ENCODE data around the gene USP11.

GRCh38 chrX:47209508-47210238, 23.1 kb upstream of the USP11 start:
- TF ChIP-seq, protein P1, sequence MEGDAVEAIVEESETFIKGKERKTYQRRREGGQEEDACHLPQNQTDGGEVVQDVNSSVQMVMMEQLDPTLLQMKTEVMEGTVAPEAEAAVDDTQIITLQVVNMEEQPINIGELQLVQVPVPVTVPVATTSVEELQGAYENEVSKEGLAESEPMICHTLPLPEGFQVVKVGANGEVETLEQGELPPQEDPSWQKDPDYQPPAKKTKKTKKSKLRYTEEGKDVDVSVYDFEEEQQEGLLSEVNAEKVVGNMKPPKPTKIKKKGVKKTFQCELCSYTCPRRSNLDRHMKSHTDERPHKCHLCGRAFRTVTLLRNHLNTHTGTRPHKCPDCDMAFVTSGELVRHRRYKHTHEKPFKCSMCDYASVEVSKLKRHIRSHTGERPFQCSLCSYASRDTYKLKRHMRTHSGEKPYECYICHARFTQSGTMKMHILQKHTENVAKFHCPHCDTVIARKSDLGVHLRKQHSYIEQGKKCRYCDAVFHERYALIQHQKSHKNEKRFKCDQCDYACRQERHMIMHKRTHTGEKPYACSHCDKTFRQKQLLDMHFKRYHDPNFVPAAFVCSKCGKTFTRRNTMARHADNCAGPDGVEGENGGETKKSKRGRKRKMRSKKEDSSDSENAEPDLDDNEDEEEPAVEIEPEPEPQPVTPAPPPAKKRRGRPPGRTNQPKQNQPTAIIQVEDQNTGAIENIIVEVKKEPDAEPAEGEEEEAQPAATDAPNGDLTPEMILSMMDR (IDR thresholded peaks at IDR 0.05): no peak
- TF ChIP-seq POLR2A (IDR thresholded peaks at IDR 0.05): no peak

All from testis (tissue), 2 donors.